GM12801 (cell line): ENCODE results near the gene NFIA.

Source experiments
- TF ChIP-seq, protein P1 (sequence below): IDR thresholded peaks from one replicate; pipeline ENCODE4 v1.5.1; 2011; ENCODE audit warnings: control low read depth; ENCODE audit not compliant: insufficient read length; ENCODE audit errors: extremely low read depth

The NFIA gene

DNA sequence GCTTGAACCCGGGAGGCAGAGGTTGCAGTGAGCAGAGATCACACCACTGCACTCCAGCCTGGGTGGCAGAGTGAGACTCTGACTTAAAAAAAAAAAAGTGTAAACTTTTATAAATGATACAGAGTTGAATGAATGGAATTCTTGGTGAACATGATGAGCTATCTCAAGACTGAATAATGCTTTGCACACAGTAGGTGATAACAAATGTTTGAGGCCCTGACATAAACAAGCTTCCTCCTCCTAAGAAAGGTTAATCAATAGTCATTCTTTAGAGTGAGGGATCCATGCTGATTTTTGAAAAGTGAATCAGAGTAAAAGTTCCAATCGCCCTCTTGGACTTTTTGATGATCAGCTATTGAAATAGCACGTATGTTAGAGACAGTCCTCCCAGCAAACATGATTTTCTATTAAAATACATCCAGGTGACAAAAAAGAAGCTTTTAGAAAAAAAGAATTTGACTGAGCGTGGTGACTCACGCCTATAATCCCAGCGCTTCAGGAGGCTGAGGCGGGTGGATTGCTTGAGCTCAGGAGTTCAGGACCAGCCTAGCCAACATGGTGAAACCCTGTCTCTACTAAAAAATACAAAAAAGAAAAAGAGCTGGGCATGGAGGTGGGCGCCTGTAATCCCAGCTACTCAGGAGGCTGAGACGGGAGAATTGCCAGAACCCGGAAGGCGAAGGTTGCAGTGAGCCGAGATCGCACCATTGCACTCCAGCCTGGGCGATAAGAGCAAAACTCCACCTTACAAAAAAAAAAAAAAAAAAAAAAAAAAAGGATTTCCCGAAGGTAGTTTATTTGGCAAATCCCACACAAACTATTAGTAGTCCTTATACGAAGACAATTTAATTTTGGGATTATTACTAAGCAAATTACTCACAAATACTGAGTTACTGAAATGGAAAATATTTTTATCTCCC is 181.8 kb downstream of the NFIA start:
- TF ChIP-seq, protein P1, sequence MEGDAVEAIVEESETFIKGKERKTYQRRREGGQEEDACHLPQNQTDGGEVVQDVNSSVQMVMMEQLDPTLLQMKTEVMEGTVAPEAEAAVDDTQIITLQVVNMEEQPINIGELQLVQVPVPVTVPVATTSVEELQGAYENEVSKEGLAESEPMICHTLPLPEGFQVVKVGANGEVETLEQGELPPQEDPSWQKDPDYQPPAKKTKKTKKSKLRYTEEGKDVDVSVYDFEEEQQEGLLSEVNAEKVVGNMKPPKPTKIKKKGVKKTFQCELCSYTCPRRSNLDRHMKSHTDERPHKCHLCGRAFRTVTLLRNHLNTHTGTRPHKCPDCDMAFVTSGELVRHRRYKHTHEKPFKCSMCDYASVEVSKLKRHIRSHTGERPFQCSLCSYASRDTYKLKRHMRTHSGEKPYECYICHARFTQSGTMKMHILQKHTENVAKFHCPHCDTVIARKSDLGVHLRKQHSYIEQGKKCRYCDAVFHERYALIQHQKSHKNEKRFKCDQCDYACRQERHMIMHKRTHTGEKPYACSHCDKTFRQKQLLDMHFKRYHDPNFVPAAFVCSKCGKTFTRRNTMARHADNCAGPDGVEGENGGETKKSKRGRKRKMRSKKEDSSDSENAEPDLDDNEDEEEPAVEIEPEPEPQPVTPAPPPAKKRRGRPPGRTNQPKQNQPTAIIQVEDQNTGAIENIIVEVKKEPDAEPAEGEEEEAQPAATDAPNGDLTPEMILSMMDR, result no peak

DNA sequence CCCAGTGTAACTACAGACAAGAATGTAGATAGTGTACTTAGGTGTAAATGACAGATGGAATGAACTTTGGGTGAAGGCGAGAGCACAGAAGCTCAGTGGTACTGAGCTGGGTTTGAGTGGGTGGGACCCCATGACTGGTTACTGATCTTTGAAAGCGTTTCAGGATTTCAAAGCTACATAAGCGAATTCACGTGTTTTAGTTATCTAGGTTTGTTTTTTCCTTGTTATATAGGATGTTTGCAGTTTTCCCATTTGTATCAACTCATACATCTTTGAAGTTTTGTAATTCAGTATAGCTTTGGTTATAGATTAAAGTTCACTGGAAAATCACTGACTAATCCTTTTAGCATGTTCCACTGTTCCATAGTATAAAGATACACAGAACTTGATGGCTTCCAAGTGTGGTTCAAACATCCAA is 182.5 kb downstream of the NFIA start:
- TF ChIP-seq, protein P1, result no peak

DNA sequence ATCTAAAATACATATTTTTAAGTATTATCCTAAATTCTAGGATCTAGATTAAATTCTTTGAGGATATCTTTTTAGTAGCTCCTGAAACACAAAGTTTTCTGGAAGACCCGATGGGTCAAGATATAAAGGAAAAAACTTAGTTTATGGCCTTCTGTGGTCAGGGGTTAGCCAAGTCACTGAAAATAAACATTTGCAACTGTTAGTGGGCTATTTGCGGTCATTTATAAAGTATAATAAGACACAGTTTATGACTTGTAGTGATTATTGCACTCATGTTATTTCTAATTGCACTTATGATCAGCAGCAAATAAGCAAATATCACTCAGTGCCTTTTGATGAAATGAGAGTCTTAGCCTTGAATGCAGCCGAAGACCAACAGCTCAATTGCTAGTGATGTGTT is 183.3 kb downstream of the NFIA start:
- TF ChIP-seq, protein P1, result no peak

DNA sequence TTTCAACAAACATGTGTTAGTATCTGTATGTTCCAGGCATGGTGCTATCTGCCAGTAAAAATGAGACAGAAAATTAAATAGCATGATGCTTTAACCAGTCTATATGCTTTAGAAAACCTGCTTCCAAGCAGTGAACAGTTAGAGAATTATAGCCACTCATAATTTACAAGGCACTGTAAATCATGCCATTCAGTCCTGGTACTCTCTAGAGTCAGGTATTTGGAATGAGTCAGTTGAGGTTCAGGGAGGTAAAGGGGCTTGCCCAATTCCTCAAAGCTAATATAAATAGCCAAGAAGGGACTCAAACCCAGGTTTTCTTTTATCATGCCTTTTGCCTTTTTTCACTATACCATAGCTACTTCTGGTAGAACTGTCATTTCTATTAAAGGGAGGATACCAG is 184.4 kb downstream of the NFIA start:
- TF ChIP-seq, protein P1, result no peak

DNA sequence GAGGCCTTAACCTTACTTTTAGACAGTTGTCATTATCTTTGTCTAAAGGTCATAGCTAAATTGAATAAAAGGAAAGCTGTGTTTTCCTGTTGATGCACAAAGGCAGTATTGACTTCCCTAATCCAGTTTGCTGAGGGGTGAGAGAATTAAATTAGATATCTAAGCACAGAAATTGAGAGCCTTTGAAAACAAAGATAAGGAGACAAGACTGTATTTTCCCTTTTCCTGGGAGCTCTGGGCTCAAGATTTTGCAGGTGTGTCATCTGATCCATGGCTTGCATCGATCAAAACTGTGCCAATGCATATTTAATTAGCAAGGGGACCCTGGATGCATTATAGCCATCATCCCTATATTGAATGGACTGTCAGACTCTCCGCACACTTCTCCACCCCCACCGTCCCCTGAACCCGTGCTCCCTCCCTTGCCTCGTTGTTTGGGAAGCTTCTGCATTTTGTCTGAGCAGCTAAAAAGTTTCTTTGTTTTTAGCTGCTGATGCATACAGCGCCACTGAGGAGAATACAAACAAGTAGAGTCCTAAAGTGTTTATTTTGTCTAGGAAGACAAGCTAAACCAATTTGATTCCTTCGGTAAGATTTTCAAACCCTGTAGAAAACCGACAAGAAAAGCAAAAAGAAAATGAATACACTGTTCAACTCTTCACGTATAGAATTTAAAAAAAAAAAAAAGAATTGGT is 186.3 kb downstream of the NFIA start:
- TF ChIP-seq, protein P1, result no peak

DNA sequence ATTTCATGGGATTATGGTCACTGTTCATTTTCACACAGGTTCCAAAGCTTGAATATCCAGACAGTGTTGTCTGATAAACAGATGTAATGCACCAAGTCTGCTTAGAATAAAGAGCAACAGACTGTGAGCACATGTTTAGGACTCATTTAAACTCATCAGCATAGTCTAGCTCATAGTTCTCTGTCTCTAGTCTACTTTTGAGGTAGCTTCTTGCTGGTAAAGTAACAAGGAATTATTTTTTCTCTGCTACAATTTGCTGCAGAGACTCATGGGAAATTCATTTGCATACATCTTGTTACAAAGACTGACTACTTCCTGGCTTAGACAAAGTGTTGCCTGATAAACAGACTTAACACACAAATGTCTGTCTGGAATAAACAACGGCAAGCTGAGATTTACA is 187.2 kb downstream of the NFIA start:
- TF ChIP-seq, protein P1, result no peak

DNA sequence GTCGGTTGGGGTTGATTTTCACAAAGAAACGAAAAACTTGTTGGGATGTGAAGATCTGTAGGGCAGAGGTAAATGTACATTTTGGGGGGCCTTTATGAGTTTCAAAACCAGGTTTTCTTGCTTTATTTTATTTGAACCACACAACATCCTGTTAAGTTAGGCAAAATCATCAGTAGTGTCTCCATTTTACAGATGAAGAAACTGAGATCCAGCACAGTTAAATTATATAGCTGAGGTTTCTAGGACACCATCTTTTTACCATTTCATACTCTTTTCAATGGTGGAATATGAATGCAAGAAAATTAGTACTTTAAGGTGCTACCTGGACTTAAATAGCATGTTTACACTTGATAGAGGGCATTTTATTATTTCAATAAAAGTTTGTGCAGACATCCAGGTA is 187.7 kb downstream of the NFIA start:
- TF ChIP-seq, protein P1, result no peak
